ENCODE measurements around the gene SPI1. TPM values are rescaled to one million over a fixed set of nuclear protein-coding genes. Genes with fewer than 3 reads are reported as not detected.
A peak's percentile ranks its signal among the peaks of the same experiment; 100 is the strongest.

The SPI1 gene
- total RNA-seq, 4 donors from 2014 or later = 25.0 to 69.4 (median 48.4) TPM

DNA sequence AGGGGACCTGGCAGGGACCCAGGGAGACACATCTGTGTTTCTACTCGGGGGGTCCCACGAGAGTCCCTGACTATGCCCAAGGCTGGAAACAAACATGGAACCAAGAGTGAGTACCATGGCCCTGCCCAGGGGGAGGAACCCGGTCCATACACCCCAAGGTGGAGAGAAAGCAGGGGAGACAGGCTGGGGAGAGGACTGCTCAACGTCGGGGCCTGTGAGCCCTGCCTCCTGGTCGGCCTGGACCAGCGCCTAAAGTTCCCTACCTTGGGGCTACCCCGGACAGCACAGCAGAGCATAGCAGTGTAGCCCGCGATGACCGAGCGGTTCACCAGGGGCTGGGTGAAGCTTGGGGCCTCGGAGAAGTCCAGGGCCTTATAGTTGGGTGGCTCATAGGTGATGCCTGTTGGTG is 46.0 kb downstream of the SPI1 start:
- DNase-seq (ENCODE audit: low spot score) = no peak
- peak; percentile 21 for ATAC-seq (ENCODE audit: low FRiP score)
- TF ChIP-seq, protein P1, sequence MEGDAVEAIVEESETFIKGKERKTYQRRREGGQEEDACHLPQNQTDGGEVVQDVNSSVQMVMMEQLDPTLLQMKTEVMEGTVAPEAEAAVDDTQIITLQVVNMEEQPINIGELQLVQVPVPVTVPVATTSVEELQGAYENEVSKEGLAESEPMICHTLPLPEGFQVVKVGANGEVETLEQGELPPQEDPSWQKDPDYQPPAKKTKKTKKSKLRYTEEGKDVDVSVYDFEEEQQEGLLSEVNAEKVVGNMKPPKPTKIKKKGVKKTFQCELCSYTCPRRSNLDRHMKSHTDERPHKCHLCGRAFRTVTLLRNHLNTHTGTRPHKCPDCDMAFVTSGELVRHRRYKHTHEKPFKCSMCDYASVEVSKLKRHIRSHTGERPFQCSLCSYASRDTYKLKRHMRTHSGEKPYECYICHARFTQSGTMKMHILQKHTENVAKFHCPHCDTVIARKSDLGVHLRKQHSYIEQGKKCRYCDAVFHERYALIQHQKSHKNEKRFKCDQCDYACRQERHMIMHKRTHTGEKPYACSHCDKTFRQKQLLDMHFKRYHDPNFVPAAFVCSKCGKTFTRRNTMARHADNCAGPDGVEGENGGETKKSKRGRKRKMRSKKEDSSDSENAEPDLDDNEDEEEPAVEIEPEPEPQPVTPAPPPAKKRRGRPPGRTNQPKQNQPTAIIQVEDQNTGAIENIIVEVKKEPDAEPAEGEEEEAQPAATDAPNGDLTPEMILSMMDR (IDR thresholded peaks at IDR 0.05) = no peak

DNA sequence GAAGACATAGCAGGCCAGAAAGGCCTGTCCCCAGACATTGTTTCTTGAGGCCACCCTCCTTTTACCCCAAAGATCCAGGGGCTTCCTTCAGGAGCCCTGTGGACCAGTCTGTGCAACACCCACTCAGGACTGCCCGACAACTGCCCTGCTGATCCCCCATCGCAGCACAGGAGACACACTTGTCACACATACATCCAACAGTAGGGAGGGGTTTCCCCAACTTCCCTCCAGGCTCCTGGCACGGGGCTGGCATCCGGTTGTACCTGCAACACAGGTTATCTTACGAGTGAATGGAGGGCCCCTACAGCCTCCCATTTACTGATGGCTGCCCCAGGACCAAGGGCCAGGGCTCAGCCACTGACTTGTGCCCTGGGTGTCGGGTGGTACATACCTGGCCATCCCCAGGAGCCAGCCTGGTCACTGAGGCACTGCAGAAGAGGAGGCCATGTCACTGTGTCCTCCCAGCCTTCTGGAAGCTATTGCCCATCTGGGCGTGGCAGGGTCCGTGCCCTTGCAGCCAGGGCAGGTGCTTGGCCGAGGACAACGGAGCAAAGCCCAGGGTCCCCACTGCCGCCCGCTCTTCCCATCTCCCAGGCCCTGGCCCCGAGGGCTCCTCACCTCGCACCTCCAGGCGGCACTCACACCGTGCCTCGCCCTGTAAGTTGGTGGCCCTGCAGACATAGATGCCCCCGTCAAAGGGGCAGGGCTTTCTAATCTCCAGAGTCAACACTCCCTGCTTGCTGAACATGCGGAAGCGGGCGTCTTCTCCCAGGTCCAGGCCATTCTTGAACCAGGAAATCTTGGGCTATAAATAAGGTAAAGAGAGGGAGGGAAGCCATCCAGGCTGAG is 46.7 kb downstream of the SPI1 start:
- DNase-seq (ENCODE audit: low spot score) (no peak), ATAC-seq (ENCODE audit: low FRiP score) (no peak)
- TF ChIP-seq, protein P1 (IDR thresholded peaks at IDR 0.05) = no peak

DNA sequence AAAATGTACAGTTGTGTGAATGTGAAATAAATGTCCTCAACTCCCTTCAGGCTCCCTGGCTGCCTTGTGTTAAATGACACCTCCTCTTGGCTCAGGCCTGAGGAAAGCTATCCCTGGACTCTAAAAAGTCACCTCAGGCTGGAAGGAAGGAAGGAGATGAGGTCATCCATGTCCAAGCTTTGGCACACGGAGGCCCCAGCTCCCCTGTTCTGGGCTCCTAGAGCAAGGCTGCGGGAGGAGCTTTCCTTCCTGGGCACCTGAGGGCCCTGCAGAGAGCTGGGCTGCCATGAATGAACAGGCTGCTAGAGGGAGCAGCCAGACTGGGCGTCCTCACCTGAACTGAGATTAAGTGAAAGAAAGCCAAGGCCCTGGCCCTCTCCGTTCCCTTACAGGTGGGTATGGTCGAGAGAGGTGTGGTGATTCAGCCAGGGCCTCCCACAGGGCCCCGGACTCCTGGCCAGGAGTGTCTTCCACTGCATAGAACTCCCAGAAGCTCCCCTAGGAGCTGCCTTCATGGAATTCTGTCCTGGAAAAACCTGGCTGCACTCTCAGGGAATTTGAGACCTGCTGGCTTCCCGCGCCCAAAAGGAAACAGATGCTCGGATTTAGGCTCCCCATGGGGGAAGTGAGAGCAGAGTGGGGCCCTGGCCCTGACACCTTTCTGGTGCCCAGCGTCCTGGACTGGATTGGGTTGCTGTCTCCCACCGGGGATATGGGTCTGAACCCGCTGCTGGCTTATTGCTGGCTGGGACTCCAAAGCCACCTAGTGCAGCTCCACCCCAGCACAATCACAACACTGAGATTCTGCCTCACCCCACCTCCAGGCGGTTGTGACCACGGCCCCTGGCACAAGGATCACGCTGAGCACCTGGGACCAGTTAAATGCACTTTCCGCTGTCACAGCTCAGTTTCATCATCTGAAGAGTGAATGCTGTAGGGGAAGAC is 48.1 kb downstream of the SPI1 start:
- TF ChIP-seq, protein P1 (IDR thresholded peaks at IDR 0.05) = no peak
- no peak for ATAC-seq (ENCODE audit: low FRiP score)
- DNase-seq (ENCODE audit: low spot score) = no peak

DNA sequence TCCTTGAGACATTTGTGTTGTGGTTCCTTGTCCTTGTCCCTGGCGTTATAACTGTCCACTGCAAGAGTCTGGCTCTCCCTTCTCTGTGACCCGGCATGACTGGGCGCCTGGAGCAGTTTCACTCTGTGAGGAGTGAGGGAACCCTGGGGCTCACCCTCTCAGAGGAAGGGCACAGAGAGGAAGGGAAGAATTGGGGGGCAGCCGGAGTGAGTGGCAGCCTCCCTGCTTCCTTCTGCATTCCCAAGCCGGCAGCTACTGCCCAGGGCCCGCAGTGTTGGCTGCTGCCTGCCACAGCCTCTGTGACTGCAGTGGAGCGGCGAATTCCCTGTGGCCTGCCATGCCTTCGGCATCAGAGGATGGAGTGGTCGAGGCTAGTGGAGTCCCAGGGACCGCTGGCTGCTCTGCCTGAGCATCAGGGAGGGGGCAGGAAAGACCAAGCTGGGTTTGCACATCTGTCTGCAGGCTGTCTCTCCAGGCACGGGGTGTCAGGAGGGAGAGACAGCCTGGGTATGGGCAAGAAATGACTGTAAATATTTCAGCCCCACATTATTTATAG is 48.8 kb downstream of the SPI1 start:
- TF ChIP-seq, protein P1 (IDR thresholded peaks at IDR 0.05) = no peak
- DNase-seq (ENCODE audit: low spot score) (no peak), ATAC-seq (ENCODE audit: low FRiP score) (no peak)

DNA sequence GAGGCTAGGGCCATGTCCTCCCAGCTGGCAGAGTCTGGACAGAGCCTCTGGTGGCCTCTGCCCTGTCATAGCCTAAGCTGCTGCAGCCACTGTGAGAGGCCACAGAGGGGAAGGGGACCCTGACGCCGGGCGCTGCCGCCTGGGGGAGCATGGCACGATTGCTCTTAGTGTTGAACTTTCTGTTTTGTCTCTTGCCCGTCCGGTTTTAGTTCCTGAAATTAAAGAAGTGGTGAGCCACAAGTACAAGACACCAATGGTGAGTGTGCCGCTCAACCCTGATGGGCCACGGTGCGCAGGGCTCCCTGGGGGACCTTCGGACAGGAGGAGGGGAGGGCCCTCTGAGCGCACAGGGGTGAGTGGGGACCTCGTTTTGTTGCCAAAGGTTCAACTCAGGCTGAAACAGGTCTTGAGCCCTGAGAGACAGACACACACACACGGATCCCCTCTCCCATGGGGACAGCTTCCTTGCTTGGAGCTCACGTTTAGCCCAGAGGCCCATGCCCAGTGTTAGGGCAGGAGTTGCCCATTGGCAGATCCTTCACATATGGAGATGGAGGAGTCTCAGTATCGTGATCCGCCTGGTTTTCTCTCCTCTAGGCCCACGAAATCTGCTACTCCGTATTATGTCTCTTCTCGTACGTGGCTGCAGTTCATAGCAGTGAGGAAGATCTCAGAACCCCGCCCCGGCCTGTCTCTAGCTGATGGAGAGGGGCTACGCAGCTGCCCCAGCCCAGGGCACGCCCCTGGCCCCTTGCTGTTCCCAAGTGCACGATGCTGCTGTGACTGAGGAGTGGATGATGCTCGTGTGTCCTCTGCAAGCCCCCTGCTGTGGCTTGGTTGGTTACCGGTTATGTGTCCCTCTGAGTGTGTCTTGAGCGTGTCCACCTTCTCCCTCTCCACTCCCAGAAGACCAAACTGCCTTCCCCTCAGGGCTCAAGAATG is 49.6 kb downstream of the SPI1 start:
- ATAC-seq (ENCODE audit: low FRiP score) (no peak), DNase-seq (ENCODE audit: low spot score) (no peak)
- TF ChIP-seq, protein P1 (IDR thresholded peaks at IDR 0.05) = no peak

DNA sequence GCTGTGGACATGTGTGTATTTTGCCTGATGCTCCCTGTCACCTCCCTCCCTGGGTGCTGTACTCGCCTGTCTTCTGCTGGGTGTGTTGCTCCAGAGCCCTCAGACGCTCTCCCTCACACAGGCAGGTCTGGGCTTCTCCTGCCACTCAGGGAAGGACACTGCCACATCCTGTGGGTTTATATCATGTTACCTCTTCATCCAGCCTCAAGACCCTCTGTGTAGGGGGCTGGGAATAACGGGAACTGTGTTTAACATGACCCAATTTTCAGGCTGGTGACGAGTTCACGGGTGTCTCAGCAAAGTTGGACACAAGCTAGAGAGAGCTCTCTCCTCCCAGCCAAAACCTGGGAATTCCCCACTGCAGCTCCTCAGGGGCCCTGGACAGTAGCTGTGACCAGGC is 50.4 kb downstream of the SPI1 start:
- DNase-seq (ENCODE audit: low spot score) = no peak
- ATAC-seq (ENCODE audit: low FRiP score) = no peak

More for the DNA sequence above, 50.4 kb downstream of the SPI1 start:
- TF ChIP-seq, protein P1 (IDR thresholded peaks at IDR 0.05) = no peak
